HEK293 (cell line): Measurements from ENCODE around the gene MOB1B.
A peak's percentile ranks its signal among the peaks of the same experiment; 100 is the strongest.

Experiments used
- CTCF ChIA-PET: fragments of 350-600 bp; formaldehyde crosslinking; extraction: SDS; loops from one replicate; lab custom pipeline; 2021; ENCODE audit warnings: antibody characterized with exemption; lab: Yijun Ruan, JAX
- POLR2A ChIA-PET: fragments of 300-600 bp; formaldehyde crosslinking; extraction: SDS; loops from one replicate; lab custom pipeline; 2020; ENCODE audit warnings: antibody characterized with exemption, inconsistent platforms; lab: Yijun Ruan, JAX
- H3K27ac ChIP-seq: fragments of 200-500 bp; sonication (Bioruptor generic); 2 replicates; pipeline ENCODE4 v1.5.1; 2014; ENCODE audit warnings: low read depth, low read length, control low read depth, inconsistent platforms; ENCODE audit errors: extremely low read depth
- H3K36me3 ChIP-seq, 2 experiments: fragments of 200-500 bp in 1 of 2; sonication (Bioruptor generic) in 1 of 2; 1 replicate in 1 of 2; 2 replicates in 1 of 2; pipeline ENCODE4 v1.5.1; 2014 to 2017; ENCODE audit warnings: inconsistent platforms in 2 of 2, low read length in 2 of 2; ENCODE audit not compliant: control insufficient read depth in 2 of 2, insufficient read depth in 1 of 2
- H3K4me1 ChIP-seq: fragments of 200-500 bp; sonication (Bioruptor generic); 2 replicates; pipeline ENCODE4 v1.5.1; 2014; ENCODE audit warnings: mild to moderate bottlenecking, low read length, inconsistent platforms; ENCODE audit not compliant: control insufficient read depth, insufficient read depth
- H3K4me3 ChIP-seq: 2 replicates; pipeline ENCODE4 v1.5.1; 2011; ENCODE audit warnings: low read depth, mild to moderate bottlenecking, control low read depth, low read length, moderate library complexity
- H3K9me3 ChIP-seq: fragments of 200-500 bp; sonication (Bioruptor generic); 2 replicates; pipeline ENCODE4 v1.5.1; 2014; ENCODE audit warnings: low read depth, low read length, inconsistent platforms; ENCODE audit not compliant: control insufficient read depth, insufficient read depth
- PRDM4 ChIP-seq: fragments of 450-650 bp; formaldehyde crosslinking; IDR thresholded peaks from 2 replicates; pipeline ENCODE4 v1.5.1; 2017; ENCODE audit warnings: missing biosample characterization, missing genetic modification characterization
- PRDM6 ChIP-seq: fragments of 450-650 bp; formaldehyde crosslinking; IDR thresholded peaks from 2 replicates; pipeline ENCODE4 v1.5.1; 2017; ENCODE audit warnings: missing biosample characterization, missing genetic modification characterization
- SP3 ChIP-seq: fragments of 450-650 bp; formaldehyde crosslinking; IDR thresholded peaks from 2 replicates; pipeline ENCODE4 v1.5.1; 2016; ENCODE audit warnings: missing biosample characterization, missing genetic modification characterization
- ZBTB10 ChIP-seq: fragments of 450-650 bp; formaldehyde crosslinking; IDR thresholded peaks from 2 replicates; pipeline ENCODE4 v1.5.1; 2016; ENCODE audit warnings: missing biosample characterization, missing genetic modification characterization
- ZBTB20 ChIP-seq: fragments of 450-650 bp; formaldehyde crosslinking; IDR thresholded peaks from 2 replicates; pipeline ENCODE4 v1.5.1; 2016; ENCODE audit warnings: missing biosample characterization, missing genetic modification characterization
- ZNF146 ChIP-seq: fragments of 450-650 bp; formaldehyde crosslinking; IDR thresholded peaks from 2 replicates; pipeline ENCODE4 v1.5.1; 2016; ENCODE audit warnings: missing biosample characterization, missing genetic modification characterization
- ZNF169 ChIP-seq: fragments of 450-650 bp; formaldehyde crosslinking; IDR thresholded peaks from 2 replicates; pipeline ENCODE4 v1.5.1; 2016; ENCODE audit warnings: missing biosample characterization, missing genetic modification characterization
- ZNF350 ChIP-seq: fragments of 450-650 bp; formaldehyde crosslinking; IDR thresholded peaks from 2 replicates; pipeline ENCODE4 v1.5.0; 2017; ENCODE audit warnings: missing biosample characterization, mild to moderate bottlenecking, missing genetic modification characterization
- ZNF449 ChIP-seq: fragments of 450-650 bp; formaldehyde crosslinking; IDR thresholded peaks from 2 replicates; pipeline ENCODE4 v1.5.1; 2017; ENCODE audit warnings: missing biosample characterization, mild to moderate bottlenecking, missing genetic modification characterization, moderate library complexity
- ZNF544 ChIP-seq: fragments of 450-650 bp; formaldehyde crosslinking; IDR thresholded peaks from 2 replicates; pipeline ENCODE4 v1.5.0; 2017; ENCODE audit warnings: missing biosample characterization, missing genetic modification characterization
- ZNF600 ChIP-seq: fragments of 450-650 bp; formaldehyde crosslinking; IDR thresholded peaks from 2 replicates; pipeline ENCODE4 v1.5.1; 2016; ENCODE audit warnings: missing biosample characterization, missing genetic modification characterization
- ZNF654 ChIP-seq: fragments of 450-650 bp; formaldehyde crosslinking; IDR thresholded peaks from 2 replicates; pipeline ENCODE4 v1.5.1; 2016; ENCODE audit warnings: low read depth, missing biosample characterization, missing genetic modification characterization

Gene MOB1B

GRCh38 chr4:71020611-71021010 is 118.4 kb downstream of the MOB1B start:
- no peak for TF ChIP-seq ZNF350
- no peak for TF ChIP-seq ZNF654
- no peak for TF ChIP-seq ZNF169 (tag by site-specific recombination)
- TF ChIP-seq ZBTB20 (tag by site-specific recombination) = no peak
- no peak for TF ChIP-seq ZNF600 (tag by site-specific recombination)
- no peak for TF ChIP-seq ZNF449 (tag by site-specific recombination)
- peaks cover 0 to 10% of the 10 kb centered on the region in 2 experiments; a peak in 1 of 3 replicates for H3K36me3 ChIP-seq
- H3K4me1 ChIP-seq = 0 out of 2 replicates have a peak, but pooled peaks cover 3% of the 10 kb centered on the region
- CTCF ChIA-PET = no interaction called here
- no peak overlapping the region for H3K27ac ChIP-seq
- H3K4me3 ChIP-seq = no peak overlapping the region
- no peaks in the 10 kb centered on the region for H3K9me3 ChIP-seq
- POLR2A ChIA-PET = interaction anchor here (0.7 kb wide), 1 partner anchor 369 kb away, joined by 3 read pairs; no protein-coding TSS in a partner anchor

- H3K27ac ChIP-seq = no peak overlapping the region
- 0 out of 2 replicates have a peak, but pooled peaks cover 3% of the 10 kb centered on the region for H3K4me1 ChIP-seq
- ChIA-PET CTCF (interaction anchor here (0.8 to 1.2 kb wide), 3 partner anchors 15 to 87 kb away, joined by 3 to 4 read pairs (median 3); no protein-coding TSS in a partner anchor), POLR2A (interaction anchor here (1.4 kb wide), 1 partner anchor 32 kb away, joined by 4 read pairs; the partner anchor contains the start of gene DCK)
- TF ChIP-seq SP3 (no peak), PRDM4 (tag by site-specific recombination) (no peak), ZNF146 (no peak), ZNF544 (tag by site-specific recombination) (no peak)
- H3K4me3 ChIP-seq = no peak overlapping the region
- H3K36me3 ChIP-seq = peaks cover 0 to 24% of the 10 kb centered on the region in 2 experiments; a peak in 2 of 3 replicates
- no peaks in the 10 kb centered on the region for H3K9me3 ChIP-seq
Measured at GRCh38 chr4:71025654-71026053, 123.5 kb downstream of the MOB1B start.

GRCh38 chr4:71026086-71026485 is 123.9 kb downstream of the MOB1B start:
- CTCF ChIA-PET = interaction anchor here (1.0 kb wide), 1 partner anchor 87 kb away, joined by 3 read pairs; no protein-coding TSS in a partner anchor
- Histone ChIP-seq H3K4me1 (0 out of 2 replicates have a peak, but pooled peaks cover 3% of the 10 kb centered on the region), H3K9me3 (no peaks in the 10 kb centered on the region), H3K27ac (no peak overlapping the region), H3K36me3 (peaks cover 2 to 27% of the 10 kb centered on the region in 2 experiments; a peak in 2 of 3 replicates), H3K4me3 (no peak overlapping the region)
- TF ChIP-seq PRDM6 = peak; percentile 53
- no peak for TF ChIP-seq ZBTB10 (tag by site-specific recombination)
- POLR2A ChIA-PET = interaction anchor here (1.4 kb wide), 1 partner anchor 32 kb away, joined by 4 read pairs; the partner anchor contains the start of gene DCK
